ENCODE measurements around the gene SOWAHD.
A peak's percentile ranks its signal among the peaks of the same experiment; 100 is the strongest.
"Not testable (repeated sequence)": the region's sequence is repeated elsewhere in the genome, so short reads cannot be mapped to it uniquely, and the experiment has no call there.

SOWAHD gene

GRCh38 chrX:119757979-119758730, at the start of gene SOWAHD:
Gene SOWAHD, plus strand, starts transcription at chrX:119758588. Its CDS starts 80 bp downstream, at chrX:119758668.
- DNase-seq = no peak

GRCh38 chrX:119708936-119709335, 49.5 kb upstream of the SOWAHD start:
- no peak for DNase-seq

- DNase-seq = no peak
Measured at GRCh38 chrX:119709630-119710029, 48.8 kb upstream of the SOWAHD start.

GRCh38 chrX:119721487-119721886, 36.9 kb upstream of the SOWAHD start:
- no peak for DNase-seq

GRCh38 chrX:119721926-119722325, 36.5 kb upstream of the SOWAHD start:
- no peak for DNase-seq

GRCh38 chrX:119726900-119727555, 31.4 kb upstream of the SOWAHD start:
- DNase-seq = no peak

GRCh38 chrX:119728487-119728886, 29.9 kb upstream of the SOWAHD start:
- DNase-seq = no peak

- DNase-seq = no peak
Measured at GRCh38 chrX:119729408-119730201, 28.8 kb upstream of the SOWAHD start.

GRCh38 chrX:119734897-119735339, 23.5 kb upstream of the SOWAHD start:
- DNase-seq = peak; percentile 38

GRCh38 chrX:119735467-119735866, 22.9 kb upstream of the SOWAHD start:
- DNase-seq = no peak

- no peak for DNase-seq
Measured at GRCh38 chrX:119736206-119736764, 22.1 kb upstream of the SOWAHD start.

GRCh38 chrX:119738742-119739141, 19.6 kb upstream of the SOWAHD start:
- no peak for DNase-seq

GRCh38 chrX:119745283-119745848, 13.0 kb upstream of the SOWAHD start:
- no peak for DNase-seq

- not testable (repeated sequence) for DNase-seq
Measured at GRCh38 chrX:119750131-119750530, 8.3 kb upstream of the SOWAHD start.

GRCh38 chrX:119750751-119751150, 7.6 kb upstream of the SOWAHD start:
- DNase-seq = not testable (repeated sequence)

- DNase-seq = no peak
Measured at GRCh38 chrX:119753001-119753400, 5.4 kb upstream of the SOWAHD start.

- DNase-seq = no peak
Measured at GRCh38 chrX:119753639-119754257, 4.6 kb upstream of the SOWAHD start.

- DNase-seq = no peak
Measured at GRCh38 chrX:119755981-119756533, 2.3 kb upstream of the SOWAHD start.

GRCh38 chrX:119756926-119757635, 1.3 kb upstream of the SOWAHD start:
- no peak for DNase-seq

GRCh38 chrX:119757646-119757978, 776 bp upstream of the SOWAHD start:
- DNase-seq = no peak

GRCh38 chrX:119758731-119759247, 401 bp downstream of the SOWAHD start:
- no peak for DNase-seq

Measured in NCI-H446 treated with DMSO at 0.1 percent for 48 hours (cell line).